ENCODE measurements around the gene TNFAIP8L1.
"Not testable (repeated sequence)": the region's sequence is repeated elsewhere in the genome, so short reads cannot be mapped to it uniquely, and the experiment has no call there.

Gene TNFAIP8L1

GRCh38 chr19:4678881-4679790, 39.8 kb downstream of the TNFAIP8L1 start:
- no peak for DNase-seq (ENCODE audit: low read depth, low spot score)

- DNase-seq (ENCODE audit: low read depth, low spot score) = not testable (repeated sequence)
Measured at GRCh38 chr19:4680021-4680420, 40.7 kb downstream of the TNFAIP8L1 start.

- no peak for DNase-seq (ENCODE audit: low read depth, low spot score)
Measured at GRCh38 chr19:4682417-4683200, 43.3 kb downstream of the TNFAIP8L1 start.

- DNase-seq (ENCODE audit: low read depth, low spot score) = no peak
Measured at GRCh38 chr19:4684312-4685095, 45.2 kb downstream of the TNFAIP8L1 start.

GRCh38 chr19:4686700-4687099, 47.4 kb downstream of the TNFAIP8L1 start:
- no peak for DNase-seq (ENCODE audit: low read depth, low spot score)

GRCh38 chr19:4687396-4687795, 48.1 kb downstream of the TNFAIP8L1 start:
- no peak for DNase-seq (ENCODE audit: low read depth, low spot score)

GRCh38 chr19:4688587-4688986, 49.3 kb downstream of the TNFAIP8L1 start:
- no peak for DNase-seq (ENCODE audit: low read depth, low spot score)

- no peak for DNase-seq (ENCODE audit: low read depth, low spot score)
Measured at GRCh38 chr19:4689403-4689802, 50.1 kb downstream of the TNFAIP8L1 start.

GRCh38 chr19:4690361-4690760, 51.0 kb downstream of the TNFAIP8L1 start:
- DNase-seq (ENCODE audit: low read depth, low spot score) = no peak

GRCh38 chr19:4691373-4691772, 52.1 kb downstream of the TNFAIP8L1 start:
- no peak for DNase-seq (ENCODE audit: low read depth, low spot score)

- no peak for DNase-seq (ENCODE audit: low read depth, low spot score)
Measured at GRCh38 chr19:4692251-4693077, 53.1 kb downstream of the TNFAIP8L1 start.

- DNase-seq (ENCODE audit: low read depth, low spot score) = no peak
Measured at GRCh38 chr19:4693078-4693350, 53.7 kb downstream of the TNFAIP8L1 start.

- no peak for DNase-seq (ENCODE audit: low read depth, low spot score)
Measured at GRCh38 chr19:4693471-4694121, 54.3 kb downstream of the TNFAIP8L1 start.

GRCh38 chr19:4694211-4694987, 55.1 kb downstream of the TNFAIP8L1 start:
- DNase-seq (ENCODE audit: low read depth, low spot score) = peak; percentile 92

GRCh38 chr19:4695224-4695731, 56.0 kb downstream of the TNFAIP8L1 start:
- no peak for DNase-seq (ENCODE audit: low read depth, low spot score)

GRCh38 chr19:4697304-4697703, 58.0 kb downstream of the TNFAIP8L1 start:
- no peak for DNase-seq (ENCODE audit: low read depth, low spot score)

GRCh38 chr19:4699826-4700692, 60.7 kb downstream of the TNFAIP8L1 start:
- DNase-seq (ENCODE audit: low read depth, low spot score) = no peak

- DNase-seq (ENCODE audit: low read depth, low spot score) = no peak
Measured at GRCh38 chr19:4700693-4700970, 61.3 kb downstream of the TNFAIP8L1 start.

GRCh38 chr19:4701557-4701956, 62.2 kb downstream of the TNFAIP8L1 start:
- DNase-seq (ENCODE audit: low read depth, low spot score) = no peak

Data from brain pericyte (primary cell).